ENCODE measurements around the gene VPS45. TPM values are rescaled to one million over a fixed set of nuclear protein-coding genes. Genes with fewer than 3 reads are reported as not detected.

Gene VPS45
- total RNA-seq, 2 donors from 2014 or later: 34.9 to 38.8 TPM

- Histone ChIP-seq H3K4me3 (no peak overlapping the region), H3K27me3 (no peaks in the 10 kb centered on the region), H3K36me3 (no peaks in the 10 kb centered on the region), H3K9me3 (peaks cover 0 to 3% of the 10 kb centered on the region in 2 donors), H3K27ac (peak overlapping the region in 1 of 2 donors; percentile 44), H3K4me1 (peaks cover 0 to 12% of the 10 kb centered on the region in 2 donors)
- TF ChIP-seq CTCF (IDR thresholded peaks at IDR 0.05): peak; percentile 7 to 8
- no peak for DNase-seq (ENCODE audit: low spot score)
These were observed 120.0 kb downstream of the VPS45 start for GRCh38 chr1:150187560-150187931.

DNA sequence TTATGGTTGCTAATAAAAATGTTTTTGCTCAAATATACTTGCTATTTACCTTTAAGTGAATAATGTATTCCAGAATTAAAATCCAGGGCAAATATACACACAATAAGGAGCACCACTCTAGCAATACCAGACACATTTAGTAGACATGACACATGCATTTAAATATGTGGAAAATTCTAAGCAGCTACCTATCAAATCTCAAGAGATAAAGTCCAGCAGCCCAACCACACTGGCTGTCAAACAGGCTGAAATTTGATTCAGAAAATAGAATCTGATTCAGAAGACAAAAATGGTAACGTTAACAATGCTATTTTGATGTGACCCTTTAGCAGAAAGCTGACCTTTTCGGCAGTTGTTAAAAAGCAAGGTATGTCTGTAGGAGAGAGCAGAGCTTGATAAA, 124.4 kb downstream of the VPS45 start:
- peak overlapping the region in 1 of 2 donors; percentile 73 for H3K27ac ChIP-seq

GRCh38 chr1:150194381-150195031, 126.9 kb downstream of the VPS45 start:
- Histone ChIP-seq H3K4me1 (no peaks in the 10 kb centered on the region), H3K27me3 (no peaks in the 10 kb centered on the region), H3K27ac (no peak overlapping the region), H3K4me3 (no peak overlapping the region), H3K36me3 (no peaks in the 10 kb centered on the region), H3K9me3 (peaks cover 0 to 3% of the 10 kb centered on the region in 2 donors)
- no peak for TF ChIP-seq CTCF (IDR thresholded peaks at IDR 0.05)
- DNase-seq (ENCODE audit: low spot score): no peak

More for the DNA sequence above, 124.4 kb downstream of the VPS45 start:
- no peak for TF ChIP-seq CTCF (IDR thresholded peaks at IDR 0.05)
- DNase-seq (ENCODE audit: low spot score): no peak
- H3K9me3 ChIP-seq: peaks cover 0 to 3% of the 10 kb centered on the region in 2 donors
- no peaks in the 10 kb centered on the region for H3K36me3 ChIP-seq
- H3K4me3 ChIP-seq: no peak overlapping the region
- H3K4me1 ChIP-seq: peaks cover 0 to 10% of the 10 kb centered on the region in 2 donors
- H3K27me3 ChIP-seq: no peaks in the 10 kb centered on the region

Other genes with a start within 250 kb of the VPS45 start
- gene BOLA1, start 168.2 kb upstream of the VPS45 start, total RNA-seq: 10 to 100 TPM; 26.3 to 28.0 TPM
- gene SV2A, start 149.9 kb upstream of the VPS45 start, total RNA-seq: 1 to 10 TPM; 1.0 to 6.3 TPM
- gene SF3B4, start 140.0 kb upstream of the VPS45 start, total RNA-seq: 10 to 100 TPM in 1 of 2 donors, 1 to 10 TPM in 1; 5.7 to 12.3 TPM
- 1 to 10 TPM; 1.6 to 9.6 TPM for gene MTMR11, start 130.9 kb upstream of the VPS45 start, total RNA-seq
- 10 to 100 TPM; 12.1 to 20.0 TPM for gene OTUD7B, start 57.0 kb upstream of the VPS45 start, total RNA-seq
- gene PLEKHO1, start 82.1 kb downstream of the VPS45 start, total RNA-seq: 10 to 100 TPM; 21.2 to 77.4 TPM
- gene ANP32E, start 168.3 kb downstream of the VPS45 start, total RNA-seq: 10 to 100 TPM; 19.0 to 24.5 TPM
- 1 to 10 TPM; 4.2 to 5.7 TPM for gene CA14, start 190.0 kb downstream of the VPS45 start, total RNA-seq
- 10 to 100 TPM; 60.6 to 64.9 TPM for gene APH1A, start 201.2 kb downstream of the VPS45 start, total RNA-seq
- 10 to 100 TPM in 1 of 2 donors, 1 to 10 TPM in 1; 9.6 to 10.0 TPM for gene C1orf54, start 205.0 kb downstream of the VPS45 start, total RNA-seq
- 1 to 10 TPM; 4.0 to 4.2 TPM for gene CIART, start 214.8 kb downstream of the VPS45 start, total RNA-seq
- 10 to 100 TPM; 45.5 to 45.9 TPM for gene MRPS21, start 226.1 kb downstream of the VPS45 start, total RNA-seq

Measured in right atrium auricular region (tissue), 2 donors.